Peyer's patch (tissue), 4 donors: ENCODE measurements around the gene CACNB2.

Source experiments
- CTCF ChIP-seq, 6 experiments: fragments of 450-650 bp in 4 of 6; fragments of 200-600 bp in 2 of 6; sonication (generic) in 1 of 6; IDR thresholded peaks; one replicate each; pipeline ENCODE4 v1.5.1; 2017 to 2019; ENCODE audit warnings: antibody characterized with exemption in 6 of 6, mild to moderate bottlenecking in 3 of 6, moderate library complexity in 1 of 6
- POLR2A ChIP-seq, 2 donors: fragments of 450-650 bp; IDR thresholded peaks; one replicate each; pipeline ENCODE4 v1.5.1; 2017; ENCODE audit warnings: antibody characterized with exemption in 2 of 2, mild to moderate bottlenecking in 2 of 2, moderate library complexity in 2 of 2

GRCh38 chr10:18439601-18440000, 299.4 kb downstream of the CACNB2 start:
- no peak for TF ChIP-seq CTCF (IDR thresholded peaks at IDR 0.05)
- no peak for TF ChIP-seq POLR2A (IDR thresholded peaks at IDR 0.05)
